ENCODE data around the gene FARP1. TPM values are rescaled to one million over a fixed set of nuclear protein-coding genes. Genes with fewer than 3 reads are reported as not detected.
A peak's percentile ranks its signal among the peaks of the same experiment; 100 is the strongest.

FARP1 gene
- total RNA-seq, 1 experiment from 2014 or later: 96.6 TPM

GRCh38 chr13:98406427-98406826, 263.5 kb downstream of the FARP1 start:
- H3K27ac Mint-ChIP-seq: peak overlapping the region; percentile 58
- H3K9me3 Mint-ChIP-seq: no peaks in the 10 kb centered on the region
- CTCF ChIA-PET: interaction anchor here (0.5 to 4.5 kb wide), 7 partner anchors 16 to 529 kb away, joined by 3 to 26 read pairs (median 8); no protein-coding TSS in a partner anchor
- ATAC-seq (peak; percentile 23), DNase-seq (ENCODE audit: low spot score) (no peak)
- no peaks in the 10 kb centered on the region for H3K27me3 Mint-ChIP-seq (ENCODE audit: low read depth)
- peaks cover 13% of the 10 kb centered on the region for H3K4me1 Mint-ChIP-seq
- peaks cover 12% of the 10 kb centered on the region for H3K36me3 Mint-ChIP-seq
- POLR2A ChIA-PET: no interaction called here
- TF ChIP-seq SMAD4 (CRISPR knock-in tag; IDR thresholded peaks at IDR 0.05) (no peak), RELA (CRISPR knock-in tag; IDR thresholded peaks at IDR 0.05; ENCODE audit: borderline replicate concordance) (no peak), EMX1 (CRISPR knock-in tag; IDR thresholded peaks at IDR 0.05) (no peak), ZNF671 (CRISPR knock-in tag; IDR thresholded peaks at IDR 0.05) (no peak), E2F5 (CRISPR knock-in tag; IDR thresholded peaks at IDR 0.05) (no peak), CREB1 (CRISPR knock-in tag; IDR thresholded peaks at IDR 0.05) (no peak), OVOL2 (CRISPR knock-in tag; IDR thresholded peaks at IDR 0.05; ENCODE audit: borderline replicate concordance) (no peak)
- no peak overlapping the region for H3K4me3 Mint-ChIP-seq

DNA sequence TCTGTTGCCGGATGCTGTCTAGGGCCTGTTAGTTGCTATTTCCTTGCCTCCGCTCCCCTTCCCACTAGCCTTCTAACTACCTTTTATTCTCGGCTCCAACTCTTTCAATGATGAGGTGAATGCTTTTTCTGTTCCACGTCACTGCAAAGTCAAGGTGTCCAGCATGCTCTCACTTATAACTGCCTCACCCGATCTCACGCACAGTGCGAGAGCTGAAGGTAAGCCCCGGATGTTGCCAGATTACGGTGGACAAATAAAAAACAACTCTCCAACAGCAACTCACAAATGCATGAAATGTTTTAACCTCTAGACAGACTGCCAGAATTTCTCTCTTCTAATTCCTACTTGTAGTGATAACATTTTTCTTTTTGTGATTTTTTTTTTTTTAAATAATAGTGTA, 264.1 kb downstream of the FARP1 start:
- Mint-ChIP-seq H3K4me1 (peaks cover 13% of the 10 kb centered on the region), H3K36me3 (peaks cover 15% of the 10 kb centered on the region), H3K27me3 (ENCODE audit: low read depth) (no peaks in the 10 kb centered on the region), H3K27ac (peak overlapping the region; percentile 19), H3K4me3 (no peak overlapping the region), H3K9me3 (no peaks in the 10 kb centered on the region)
- TF ChIP-seq ZNF671 (CRISPR knock-in tag; IDR thresholded peaks at IDR 0.05): no peak
- no peak for TF ChIP-seq ZNF138 (CRISPR knock-in tag; conservative IDR thresholded peaks at IDR 0.05)
- no peak for TF ChIP-seq NFATC4 (CRISPR knock-in tag; IDR thresholded peaks at IDR 0.05)
- TF ChIP-seq, protein P1, sequence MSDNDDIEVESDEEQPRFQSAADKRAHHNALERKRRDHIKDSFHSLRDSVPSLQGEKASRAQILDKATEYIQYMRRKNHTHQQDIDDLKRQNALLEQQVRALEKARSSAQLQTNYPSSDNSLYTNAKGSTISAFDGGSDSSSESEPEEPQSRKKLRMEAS (CRISPR knock-in tag; IDR thresholded peaks at IDR 0.05): no peak
- TF ChIP-seq GRHL2 (CRISPR knock-in tag; IDR thresholded peaks at IDR 0.05; ENCODE audit: insufficient replicate concordance, severe bottlenecking): no peak
- TF ChIP-seq ZNF425 (CRISPR knock-in tag; conservative IDR thresholded peaks at IDR 0.05): no peak
- no peak for TF ChIP-seq PRRX2 (CRISPR knock-in tag; IDR thresholded peaks at IDR 0.05)
- DNase-seq (ENCODE audit: low spot score) (no peak), ATAC-seq (no peak)
- ChIA-PET CTCF (interaction anchor here (0.7 to 4.5 kb wide), 2 partner anchors 373 to 381 kb away, joined by 3 to 26 read pairs; no protein-coding TSS in a partner anchor), POLR2A (no interaction called here)

GRCh38 chr13:98407575-98407974, 264.7 kb downstream of the FARP1 start:
- Mint-ChIP-seq H3K4me1 (peaks cover 13% of the 10 kb centered on the region), H3K4me3 (no peak overlapping the region), H3K27ac (no peak overlapping the region), H3K9me3 (no peaks in the 10 kb centered on the region), H3K36me3 (peaks cover 21% of the 10 kb centered on the region), H3K27me3 (ENCODE audit: low read depth) (no peaks in the 10 kb centered on the region)
- ChIA-PET POLR2A (no interaction called here), CTCF (interaction anchor here (1.9 kb wide), 1 partner anchor 374 kb away, joined by 4 read pairs; no protein-coding TSS in a partner anchor)
- ATAC-seq: no peak
- no peak for DNase-seq (ENCODE audit: low spot score)
- TF ChIP-seq, protein P2, sequence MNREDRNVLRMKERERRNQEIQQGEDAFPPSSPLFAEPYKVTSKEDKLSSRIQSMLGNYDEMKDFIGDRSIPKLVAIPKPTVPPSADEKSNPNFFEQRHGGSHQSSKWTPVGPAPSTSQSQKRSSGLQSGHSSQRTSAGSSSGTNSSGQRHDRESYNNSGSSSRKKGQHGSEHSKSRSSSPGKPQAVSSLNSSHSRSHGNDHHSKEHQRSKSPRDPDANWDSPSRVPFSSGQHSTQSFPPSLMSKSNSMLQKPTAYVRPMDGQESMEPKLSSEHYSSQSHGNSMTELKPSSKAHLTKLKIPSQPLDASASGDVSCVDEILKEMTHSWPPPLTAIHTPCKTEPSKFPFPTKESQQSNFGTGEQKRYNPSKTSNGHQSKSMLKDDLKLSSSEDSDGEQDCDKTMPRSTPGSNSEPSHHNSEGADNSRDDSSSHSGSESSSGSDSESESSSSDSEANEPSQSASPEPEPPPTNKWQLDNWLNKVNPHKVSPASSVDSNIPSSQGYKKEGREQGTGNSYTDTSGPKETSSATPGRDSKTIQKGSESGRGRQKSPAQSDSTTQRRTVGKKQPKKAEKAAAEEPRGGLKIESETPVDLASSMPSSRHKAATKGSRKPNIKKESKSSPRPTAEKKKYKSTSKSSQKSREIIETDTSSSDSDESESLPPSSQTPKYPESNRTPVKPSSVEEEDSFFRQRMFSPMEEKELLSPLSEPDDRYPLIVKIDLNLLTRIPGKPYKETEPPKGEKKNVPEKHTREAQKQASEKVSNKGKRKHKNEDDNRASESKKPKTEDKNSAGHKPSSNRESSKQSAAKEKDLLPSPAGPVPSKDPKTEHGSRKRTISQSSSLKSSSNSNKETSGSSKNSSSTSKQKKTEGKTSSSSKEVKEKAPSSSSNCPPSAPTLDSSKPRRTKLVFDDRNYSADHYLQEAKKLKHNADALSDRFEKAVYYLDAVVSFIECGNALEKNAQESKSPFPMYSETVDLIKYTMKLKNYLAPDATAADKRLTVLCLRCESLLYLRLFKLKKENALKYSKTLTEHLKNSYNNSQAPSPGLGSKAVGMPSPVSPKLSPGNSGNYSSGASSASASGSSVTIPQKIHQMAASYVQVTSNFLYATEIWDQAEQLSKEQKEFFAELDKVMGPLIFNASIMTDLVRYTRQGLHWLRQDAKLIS (CRISPR knock-in tag; IDR thresholded peaks at IDR 0.05; ENCODE audit: borderline replicate concordance): no peak
- TF ChIP-seq ZNF671 (CRISPR knock-in tag; IDR thresholded peaks at IDR 0.05) (no peak), EMX1 (CRISPR knock-in tag; IDR thresholded peaks at IDR 0.05) (no peak), MXD4 (CRISPR knock-in tag; IDR thresholded peaks at IDR 0.05; ENCODE audit: borderline replicate concordance) (no peak), ESRRA (CRISPR knock-in tag; IDR thresholded peaks at IDR 0.05; ENCODE audit: borderline replicate concordance) (no peak), ZNF416 (CRISPR knock-in tag; IDR thresholded peaks at IDR 0.05) (no peak), GTF2I (CRISPR knock-in tag; conservative IDR thresholded peaks at IDR 0.05) (no peak), TEAD4 (CRISPR knock-in tag; IDR thresholded peaks at IDR 0.05) (no peak), SP1 (CRISPR knock-in tag; conservative IDR thresholded peaks at IDR 0.05) (no peak), CREM (CRISPR knock-in tag; IDR thresholded peaks at IDR 0.05) (no peak)
- TF ChIP-seq, protein P3, sequence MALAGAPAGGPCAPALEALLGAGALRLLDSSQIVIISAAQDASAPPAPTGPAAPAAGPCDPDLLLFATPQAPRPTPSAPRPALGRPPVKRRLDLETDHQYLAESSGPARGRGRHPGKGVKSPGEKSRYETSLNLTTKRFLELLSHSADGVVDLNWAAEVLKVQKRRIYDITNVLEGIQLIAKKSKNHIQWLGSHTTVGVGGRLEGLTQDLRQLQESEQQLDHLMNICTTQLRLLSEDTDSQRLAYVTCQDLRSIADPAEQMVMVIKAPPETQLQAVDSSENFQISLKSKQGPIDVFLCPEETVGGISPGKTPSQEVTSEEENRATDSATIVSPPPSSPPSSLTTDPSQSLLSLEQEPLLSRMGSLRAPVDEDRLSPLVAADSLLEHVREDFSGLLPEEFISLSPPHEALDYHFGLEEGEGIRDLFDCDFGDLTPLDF (CRISPR knock-in tag; IDR thresholded peaks at IDR 0.05): no peak

Measured in WTC11 (cell line).